Measurements from ENCODE around the gene HMGA1.

The HMGA1 gene

GRCh38 chr6:34204693-34205092, 32.0 kb upstream of the HMGA1 start:
- DNase-seq (ENCODE audit: extremely low spot score), result no peak
- no peak for TF ChIP-seq CTCF (IDR thresholded peaks at IDR 0.05; ENCODE audit: control extremely low read depth, extremely low read depth, low read depth, missing control alignments)
- ChIA-PET POLR2A (no interaction called here), CTCF (interaction anchor here (1.2 to 5.7 kb wide), 3 partner anchors 9 to 211 kb away, joined by 4 to 44 read pairs (median 8); no protein-coding TSS in a partner anchor)

- ChIA-PET POLR2A (interaction anchor here (1.0 kb wide), 1 partner anchor 31 kb away, joined by 3 read pairs; the partner anchor contains the start of gene HMGA1), CTCF (interaction anchor here (1.2 to 5.7 kb wide), 4 partner anchors 9 to 210 kb away, joined by 3 to 44 read pairs (median 6); no protein-coding TSS in a partner anchor)
- DNase-seq (ENCODE audit: extremely low spot score), result no peak
- TF ChIP-seq CTCF (IDR thresholded peaks at IDR 0.05; ENCODE audit: control extremely low read depth, extremely low read depth, low read depth, missing control alignments), result no peak
Observed at GRCh38 chr6:34205466-34205865, 31.2 kb upstream of the HMGA1 start.

GRCh38 chr6:34205916-34206315, 30.8 kb upstream of the HMGA1 start:
- no peak for DNase-seq (ENCODE audit: extremely low spot score)
- ChIA-PET CTCF (interaction anchor here (1.2 to 5.7 kb wide), 4 partner anchors 9 to 209 kb away, joined by 3 to 44 read pairs (median 6); no protein-coding TSS in a partner anchor), POLR2A (interaction anchor here (1.0 kb wide), 1 partner anchor 31 kb away, joined by 3 read pairs; the partner anchor contains the start of gene HMGA1)
- TF ChIP-seq CTCF (IDR thresholded peaks at IDR 0.05; ENCODE audit: control extremely low read depth, extremely low read depth, low read depth, missing control alignments), result no peak

- CTCF ChIA-PET, result interaction anchor here (1.3 to 5.7 kb wide), 2 partner anchors 11 to 43 kb away, joined by 3 to 44 read pairs; no protein-coding TSS in a partner anchor
- no peak for TF ChIP-seq CTCF (IDR thresholded peaks at IDR 0.05; ENCODE audit: control extremely low read depth, extremely low read depth, low read depth, missing control alignments)
- POLR2A ChIA-PET, result no interaction called here
- DNase-seq (ENCODE audit: extremely low spot score), result no peak
Observed at GRCh38 chr6:34206726-34207125, 29.9 kb upstream of the HMGA1 start.

GRCh38 chr6:34207695-34208443, 28.8 kb upstream of the HMGA1 start:
- ChIA-PET POLR2A (no interaction called here), CTCF (interaction anchor here (1.5 to 5.7 kb wide), 2 partner anchors 12 to 18 kb away, joined by 4 to 44 read pairs; no protein-coding TSS in a partner anchor)
- no peak for DNase-seq (ENCODE audit: extremely low spot score)
- TF ChIP-seq CTCF (IDR thresholded peaks at IDR 0.05; ENCODE audit: control extremely low read depth, extremely low read depth, low read depth, missing control alignments), result no peak

- CTCF ChIA-PET, result no interaction called here
- no peak for TF ChIP-seq CTCF (IDR thresholded peaks at IDR 0.05; ENCODE audit: control extremely low read depth, extremely low read depth, low read depth, missing control alignments)
- POLR2A ChIA-PET, result no interaction called here
- DNase-seq (ENCODE audit: extremely low spot score), result no peak
Observed at GRCh38 chr6:34213772-34214171, 22.9 kb upstream of the HMGA1 start.

Data from GM10248 (cell line).